Left kidney (tissue), 2 donors: Measurements from ENCODE around the gene ZNF778. TPM values are rescaled to one million over a fixed set of nuclear protein-coding genes. Genes with fewer than 3 reads are reported as not detected.
A peak's percentile ranks its signal among the peaks of the same experiment; 100 is the strongest.
"Not testable (repeated sequence)": the region's sequence is repeated elsewhere in the genome, so short reads cannot be mapped to it uniquely, and the experiment has no call there.

Experiments
- DNase-seq: peaks from one replicate; pipeline ENCODE4 v3.0.0-alpha.2; 2013
- polyA plus RNA-seq: library from polyadenylated mRNA; unstranded; fragments of 120-200 nt; gene quantifications from one replicate; pipeline ENCODE4 v1.2.1, GENCODE V29; 2013; ENCODE audit not compliant: insufficient read length

The ZNF778 gene
- polyA plus RNA-seq, 1 donor: 7.0 TPM

DNA sequence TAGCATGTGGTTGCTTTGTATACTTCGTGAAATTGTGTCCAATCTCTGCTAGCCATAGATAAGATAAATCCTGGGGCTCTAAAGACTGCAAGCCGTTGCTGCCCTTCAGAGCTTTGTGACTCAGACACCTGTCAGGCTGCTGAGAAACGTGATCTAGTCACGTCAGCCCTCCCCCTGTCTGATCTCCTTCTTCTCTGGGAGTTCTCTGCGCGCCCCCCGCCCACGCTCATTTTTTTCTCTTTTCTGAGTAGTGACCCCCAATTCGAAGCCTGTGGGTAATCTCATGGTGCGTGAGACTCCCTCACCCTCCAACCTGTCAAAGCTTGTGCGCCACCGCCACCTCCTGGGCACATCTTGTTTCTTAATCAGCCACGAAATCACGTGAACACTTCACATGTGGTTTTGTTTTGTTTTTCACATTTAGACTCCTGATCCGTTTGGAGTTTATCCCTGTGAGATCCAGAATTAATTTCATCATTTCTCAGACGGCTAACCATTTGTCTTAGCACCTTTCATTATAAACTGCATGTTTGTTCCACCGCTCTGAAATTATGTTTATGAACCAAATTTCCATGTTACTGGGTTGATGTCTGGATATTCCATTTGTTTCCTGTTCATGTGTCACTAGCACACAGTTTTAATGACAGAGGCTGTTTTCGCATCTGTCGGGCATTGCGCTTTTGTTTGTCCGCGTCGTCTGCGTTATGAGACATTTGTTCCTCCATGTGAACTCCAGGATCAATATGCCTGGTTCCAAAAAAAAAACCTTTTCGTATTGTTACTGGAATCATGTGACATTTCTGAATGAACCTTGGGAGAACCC is 977 bp upstream of the ZNF778 start:
- DNase-seq: peak; percentile 79

DNA sequence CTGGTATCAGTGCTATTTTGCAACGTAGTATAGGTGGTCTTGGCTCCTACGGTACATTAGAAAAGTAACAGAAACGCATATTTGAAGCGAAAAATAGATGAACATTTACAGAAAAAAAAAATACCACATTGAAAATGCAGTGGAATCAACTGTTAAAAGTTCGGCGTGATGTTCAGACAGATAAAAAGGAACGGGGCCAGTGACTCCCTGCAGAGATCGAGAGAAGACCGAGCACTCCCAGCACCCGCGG is 440 bp upstream of the ZNF778 start:
- no peak for DNase-seq

DNA sequence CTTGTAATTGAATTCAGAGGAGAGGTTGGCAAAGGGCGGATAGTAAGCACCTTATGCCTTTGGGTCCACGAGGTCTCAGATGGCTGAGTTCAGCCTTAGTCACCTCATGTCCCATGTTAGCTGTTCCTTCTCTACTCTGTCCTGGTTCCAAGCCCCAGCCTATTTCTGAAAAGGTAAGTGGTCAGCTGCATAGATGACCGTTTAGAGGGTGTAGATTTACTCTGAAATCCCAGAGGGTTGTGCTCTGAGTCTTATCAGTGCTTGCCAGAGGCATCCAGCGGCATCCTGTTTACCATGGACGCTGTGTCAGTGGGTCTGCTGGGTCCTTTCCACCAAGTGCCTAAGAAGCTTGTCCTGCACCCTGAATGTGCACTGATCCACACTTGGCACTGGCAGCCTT is 1.9 kb downstream of the ZNF778 start:
- no peak for DNase-seq

DNA sequence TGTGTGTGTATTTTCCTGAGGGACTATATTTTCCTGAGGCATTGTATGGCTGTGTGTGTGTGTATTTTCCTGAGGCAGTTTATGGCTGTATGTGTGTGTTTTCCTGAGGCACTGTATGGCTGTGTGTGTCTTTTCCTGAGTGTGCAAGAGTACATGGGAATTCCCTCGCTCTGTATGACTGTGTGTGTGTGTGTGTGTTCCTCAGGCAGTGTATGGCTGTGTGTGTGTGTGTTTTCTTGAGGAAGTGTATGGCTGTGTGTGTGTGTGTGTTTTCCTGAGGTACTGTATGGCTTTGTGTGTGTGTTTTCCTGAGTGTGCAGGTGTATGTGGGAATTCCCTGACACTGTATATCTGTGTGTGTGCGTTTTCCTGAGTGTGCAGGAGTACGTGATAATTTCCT is 4.1 kb downstream of the ZNF778 start:
- no peak for DNase-seq

DNA sequence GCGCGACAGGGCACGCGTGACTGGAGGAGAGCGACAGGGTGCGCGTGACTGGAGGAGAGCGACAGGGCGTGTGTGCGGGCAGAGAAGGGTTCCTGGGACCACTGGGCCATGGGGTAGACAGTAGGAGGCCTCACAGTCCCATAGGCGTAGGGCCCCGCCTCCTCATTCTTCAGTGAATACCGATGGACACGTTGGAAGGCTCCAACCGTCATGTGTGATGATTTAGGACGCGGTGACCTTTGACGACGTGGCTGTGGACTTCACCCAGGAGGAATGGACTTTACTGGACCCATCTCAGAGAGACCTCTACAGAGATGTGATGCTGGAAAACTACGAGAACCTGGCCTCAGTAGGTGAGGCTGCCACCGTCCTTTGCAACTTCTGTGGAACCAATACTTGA is 5.4 kb downstream of the ZNF778 start:
- no peak for DNase-seq

DNA sequence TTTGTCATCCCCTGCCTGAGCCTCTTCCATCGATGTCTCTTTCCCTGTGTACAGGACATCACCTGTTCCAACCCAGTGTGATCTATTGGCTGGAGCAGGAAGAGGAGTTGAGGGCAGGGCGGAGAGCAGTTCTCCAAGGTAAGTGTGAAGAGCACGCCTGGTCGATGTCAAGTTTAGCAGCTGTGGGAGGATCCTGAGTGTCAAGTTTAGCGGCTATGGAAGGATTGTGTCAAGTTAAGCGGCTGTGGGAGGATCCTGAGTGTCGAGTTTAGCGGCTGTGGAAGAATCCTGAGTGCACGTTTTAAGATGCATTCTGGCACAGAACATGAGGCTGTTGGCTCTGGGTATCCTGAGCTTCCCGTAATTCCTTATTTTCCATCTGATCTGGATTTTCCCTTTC is 7.2 kb downstream of the ZNF778 start:
- DNase-seq: no peak

DNA sequence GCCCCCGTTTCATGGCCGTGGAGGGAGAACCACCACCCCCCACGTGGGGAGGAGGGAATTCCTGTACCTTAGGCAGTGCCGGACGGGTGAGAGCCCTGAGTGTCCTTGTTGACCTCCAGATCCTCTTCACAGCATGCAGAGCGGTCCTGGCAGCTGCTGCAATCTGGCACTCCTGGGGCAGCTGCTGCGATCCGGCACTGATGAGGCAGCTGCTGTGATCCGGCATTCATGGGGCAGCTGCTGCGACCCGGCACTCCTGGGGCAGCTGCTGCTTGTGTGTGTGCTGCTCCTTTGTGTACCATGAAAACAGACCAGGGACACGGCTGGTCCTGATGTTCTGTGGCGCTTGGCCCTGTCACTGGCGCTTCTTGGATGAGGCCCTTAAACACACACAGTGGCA is 12.8 kb downstream of the ZNF778 start:
- DNase-seq: no peak

DNA sequence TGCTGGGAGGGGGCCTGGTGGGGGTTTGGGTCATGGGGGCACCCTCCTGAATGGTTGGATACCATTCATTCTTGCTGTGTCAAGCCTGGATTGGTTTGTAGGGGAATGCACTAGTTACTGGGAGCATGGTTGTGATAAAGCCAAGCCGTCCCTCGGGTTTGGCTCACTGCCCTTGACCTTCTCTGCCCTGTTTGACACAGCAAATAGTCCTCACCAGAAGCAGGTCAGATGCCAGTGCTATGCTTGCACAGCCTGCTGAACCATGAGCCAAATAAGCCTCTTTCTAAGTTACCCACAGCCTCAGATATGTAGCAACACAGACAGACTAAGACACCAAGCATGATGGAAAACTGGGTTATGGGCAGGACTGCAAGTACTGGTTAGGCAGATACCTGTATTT is 14.6 kb downstream of the ZNF778 start:
- no peak for DNase-seq

DNA sequence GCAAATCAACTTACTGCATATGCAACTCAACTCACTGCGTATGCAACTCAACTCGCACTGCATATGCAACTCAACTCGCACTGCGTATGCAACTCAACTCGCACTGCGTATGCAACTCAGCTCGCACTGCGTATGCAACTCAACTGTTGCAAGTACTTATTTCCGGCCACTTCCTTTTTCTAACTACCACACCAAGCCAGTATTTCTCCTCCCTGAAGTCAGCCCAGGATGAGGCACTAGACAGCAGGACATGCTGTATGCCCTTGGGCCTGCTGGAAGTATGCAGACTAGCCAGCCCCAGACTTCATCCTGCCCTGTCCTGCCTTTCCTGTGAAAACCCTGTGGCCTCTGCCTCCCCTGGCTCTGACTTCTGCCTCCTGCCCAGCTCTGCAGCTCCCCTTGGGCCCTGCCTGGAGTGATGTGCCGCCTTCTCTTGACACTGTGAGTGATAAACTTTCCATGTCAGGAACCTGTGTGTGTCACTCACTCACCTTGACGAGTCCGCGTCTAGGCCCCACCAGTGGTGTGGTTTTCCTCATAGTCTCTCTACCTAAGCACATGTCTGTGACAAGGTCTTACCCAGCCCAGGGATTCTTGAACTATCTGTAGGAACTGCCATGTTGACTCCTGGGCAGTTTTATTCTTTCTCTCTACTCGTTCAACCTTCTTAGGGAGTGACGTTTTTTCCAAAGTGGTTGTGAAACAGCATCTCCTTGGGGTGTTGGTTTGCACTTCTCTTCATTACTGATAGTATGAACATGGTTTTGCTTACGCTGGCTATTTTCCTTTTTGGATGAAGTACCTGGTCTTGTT is 16.4 kb downstream of the ZNF778 start:
- DNase-seq: no peak

DNA sequence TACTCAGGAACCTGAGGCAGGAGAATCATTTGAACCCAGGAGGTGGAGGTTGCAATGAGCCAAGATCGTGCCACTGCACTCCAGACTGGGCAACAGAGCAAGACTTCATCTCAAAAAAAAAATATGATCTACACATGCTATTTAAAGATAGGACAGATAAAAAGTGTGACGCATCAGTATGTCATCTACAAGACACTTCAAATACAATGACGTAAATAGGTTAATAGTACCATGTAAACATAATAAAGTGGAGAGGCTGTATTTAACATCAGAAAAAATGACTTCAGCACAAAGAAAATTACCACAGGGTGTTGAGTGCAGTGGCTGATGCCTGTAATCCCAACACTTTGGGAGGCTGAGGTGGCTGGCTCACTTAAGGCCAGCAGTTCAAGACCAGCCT is 20.2 kb downstream of the ZNF778 start:
- no peak for DNase-seq

DNA sequence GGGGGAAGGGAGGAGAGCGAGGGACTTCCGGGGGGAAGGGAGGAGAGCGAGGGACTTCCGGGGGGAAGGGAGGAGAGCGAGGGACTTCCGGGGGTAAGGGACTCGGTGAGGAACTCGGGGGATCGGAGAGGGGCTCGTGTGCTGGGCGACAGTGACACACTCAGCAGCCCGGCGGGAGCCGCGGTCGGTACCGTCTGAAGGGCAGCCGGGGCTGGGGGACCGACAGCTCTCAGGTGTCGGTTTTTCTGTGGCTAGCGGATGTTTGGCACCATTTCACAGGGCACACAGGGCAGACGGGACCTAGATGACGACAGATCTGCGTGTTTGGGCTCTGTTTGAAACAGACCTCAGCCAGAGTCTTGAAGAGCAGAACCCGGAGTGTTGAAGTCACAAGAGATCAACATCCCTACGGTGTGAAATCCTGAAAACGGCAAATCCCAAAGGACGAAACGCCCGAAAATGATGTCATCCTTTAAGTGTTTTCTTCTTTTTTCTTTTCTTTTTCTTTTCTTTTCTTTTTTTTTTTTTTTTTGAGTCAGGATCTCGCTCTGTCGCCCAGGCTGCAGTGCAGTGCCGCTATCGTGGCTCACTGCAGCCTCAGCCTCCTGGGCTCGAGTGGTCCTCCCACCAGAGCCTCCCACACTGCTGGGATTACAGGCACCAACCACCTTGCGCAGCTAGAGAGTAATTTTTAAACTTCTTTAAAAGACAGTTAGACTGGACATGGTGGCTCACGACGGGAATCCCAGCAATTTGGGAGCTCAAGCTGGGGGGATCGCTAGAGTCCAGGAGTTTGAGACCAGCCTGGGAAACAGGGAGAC is 23.9 kb downstream of the ZNF778 start:
- peak; percentile 72 for DNase-seq

DNA sequence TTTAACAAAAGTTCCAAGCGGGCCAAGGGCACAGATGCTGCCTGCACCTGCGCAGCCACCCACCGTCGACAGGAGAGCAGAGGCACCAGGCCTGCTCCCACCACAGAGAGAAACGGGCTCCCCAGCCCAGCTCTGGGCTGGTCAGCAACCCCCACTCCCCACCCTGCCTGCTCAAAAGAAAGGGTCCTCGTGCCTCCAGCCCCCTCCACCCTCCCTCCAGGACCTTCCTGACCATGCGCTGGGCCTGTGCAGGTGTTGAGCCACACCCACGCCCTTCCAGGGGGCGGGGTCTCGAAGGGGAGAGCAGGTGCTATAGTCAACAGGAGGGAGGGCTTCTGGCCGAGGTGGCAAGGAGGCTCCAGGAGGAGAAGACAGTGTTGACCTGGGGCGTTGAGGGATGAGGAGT is 25.3 kb downstream of the ZNF778 start:
- DNase-seq: no peak

DNA sequence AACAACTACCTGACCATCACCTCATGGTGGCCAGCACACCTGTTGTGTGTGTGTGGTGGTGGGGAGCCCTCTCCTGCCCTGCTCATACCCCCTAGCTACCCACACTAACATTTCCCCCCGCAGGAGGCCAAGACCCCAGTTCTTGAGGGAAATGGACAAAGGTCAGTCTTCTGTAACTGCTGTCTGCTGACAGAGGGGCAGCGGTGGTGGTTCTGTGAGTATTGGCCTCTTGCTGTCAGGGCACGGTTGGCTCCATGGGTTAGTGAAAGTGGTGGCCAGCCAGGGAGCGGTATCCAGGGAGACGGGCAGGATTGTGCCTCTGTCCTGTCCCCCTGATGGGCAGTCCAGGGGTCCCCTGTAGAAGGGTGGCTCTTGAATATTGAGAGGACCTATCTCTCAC is 26.2 kb downstream of the ZNF778 start:
- DNase-seq: no peak

DNA sequence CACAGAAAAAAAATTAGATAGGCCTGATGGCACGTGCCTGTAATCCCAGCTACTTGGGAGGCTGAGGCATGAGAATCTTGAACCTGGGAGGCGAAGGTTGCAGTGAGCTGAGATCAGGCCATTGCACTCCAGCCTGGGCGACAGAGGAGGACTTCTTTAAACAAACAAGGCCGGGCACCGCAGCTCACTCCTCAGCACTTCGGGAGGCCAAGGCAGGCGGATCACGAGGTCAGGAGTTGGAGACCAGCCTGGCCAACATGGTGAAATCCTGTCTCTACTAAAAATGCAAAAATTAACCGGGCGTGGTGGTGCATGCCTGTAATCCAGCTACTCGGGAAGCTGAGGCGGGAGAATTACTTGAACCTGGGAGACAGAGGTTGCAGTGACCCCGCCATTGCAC is 26.8 kb downstream of the ZNF778 start:
- not testable (repeated sequence) for DNase-seq

DNA sequence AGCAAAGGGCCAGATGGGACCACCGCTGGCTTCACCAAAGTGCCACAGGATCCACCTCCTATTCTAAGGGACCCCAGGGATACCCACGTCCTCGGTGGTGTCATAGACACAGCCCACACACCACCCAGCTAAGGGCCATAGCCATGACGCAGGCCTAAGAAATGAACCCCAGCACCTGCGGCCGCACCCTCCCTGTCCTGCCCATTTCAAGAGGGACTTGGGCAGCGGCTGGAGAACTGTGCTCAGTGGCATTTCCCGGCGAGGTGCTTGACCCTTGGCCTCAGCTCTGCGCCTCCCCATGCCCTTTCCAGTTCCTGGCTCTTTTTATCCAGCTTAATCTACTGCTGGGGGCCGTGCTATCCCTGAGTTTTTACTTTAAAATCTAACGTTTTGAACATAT is 27.3 kb downstream of the ZNF778 start:
- DNase-seq: no peak

DNA sequence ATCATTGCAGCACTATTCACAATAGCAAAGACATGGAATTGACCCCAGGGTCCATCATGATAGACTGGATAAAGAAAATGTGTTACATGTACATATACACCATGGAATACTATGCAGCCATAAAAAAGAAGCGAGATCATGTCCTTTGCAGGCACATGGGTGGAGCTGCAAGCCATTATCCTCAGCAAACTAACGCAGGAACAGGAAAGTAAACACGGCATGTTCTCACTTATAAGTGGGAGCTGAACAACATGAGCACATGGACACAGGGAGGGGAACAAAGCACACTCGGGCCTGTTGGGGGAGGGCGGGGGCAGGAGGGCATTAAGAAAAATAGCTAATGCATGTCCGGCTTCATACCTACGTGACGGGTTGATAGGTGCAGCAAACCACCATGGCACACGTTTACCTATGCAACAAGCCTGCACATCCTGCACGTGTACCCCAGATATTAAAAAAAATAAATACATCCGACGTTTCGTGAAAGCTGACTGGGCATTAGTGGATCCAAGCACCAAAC is 28.9 kb downstream of the ZNF778 start:
- no peak for DNase-seq

DNA sequence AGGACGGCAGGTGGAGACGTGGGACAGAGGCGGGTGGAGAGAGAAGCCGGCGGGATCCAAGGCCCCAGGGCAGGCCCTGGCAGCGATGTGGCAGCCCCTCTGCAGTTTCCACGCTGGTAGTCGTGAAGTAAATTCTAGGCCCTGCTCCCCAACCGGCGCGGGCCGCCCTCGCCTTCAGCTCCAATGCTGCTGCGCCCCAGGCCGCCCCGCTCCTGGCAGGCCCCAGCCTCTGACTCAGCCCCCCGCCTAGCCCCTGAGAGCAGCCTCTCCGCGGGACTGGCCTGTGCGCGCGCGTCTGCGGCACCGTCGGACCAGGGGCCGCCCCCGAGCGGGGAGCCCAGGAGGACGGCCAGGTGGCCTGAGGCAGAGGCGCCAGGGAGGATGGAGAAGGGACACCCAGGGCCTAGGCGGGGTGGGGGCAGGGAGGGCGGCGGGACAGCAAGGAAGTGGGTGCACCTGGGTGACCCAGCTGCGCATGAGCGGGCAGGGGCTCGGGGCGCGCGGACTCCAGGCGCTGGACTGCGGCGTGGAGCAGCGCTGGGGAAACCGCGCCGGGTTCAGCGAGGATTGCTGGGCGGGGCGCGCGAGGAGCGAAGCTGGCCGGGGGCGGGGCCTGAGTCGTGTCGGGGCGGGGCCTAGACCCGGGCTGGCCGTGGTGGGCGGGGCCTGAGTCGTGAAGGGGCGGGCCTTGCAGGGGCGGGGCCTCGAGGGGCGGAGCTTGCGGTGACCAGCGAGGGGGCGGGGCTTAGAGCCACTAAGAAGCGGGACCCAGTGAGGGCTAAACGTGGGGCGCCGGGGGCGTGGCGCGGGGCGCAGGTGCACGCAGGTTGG is 29.6 kb downstream of the ZNF778 start:
- DNase-seq: peak; percentile 58

DNA sequence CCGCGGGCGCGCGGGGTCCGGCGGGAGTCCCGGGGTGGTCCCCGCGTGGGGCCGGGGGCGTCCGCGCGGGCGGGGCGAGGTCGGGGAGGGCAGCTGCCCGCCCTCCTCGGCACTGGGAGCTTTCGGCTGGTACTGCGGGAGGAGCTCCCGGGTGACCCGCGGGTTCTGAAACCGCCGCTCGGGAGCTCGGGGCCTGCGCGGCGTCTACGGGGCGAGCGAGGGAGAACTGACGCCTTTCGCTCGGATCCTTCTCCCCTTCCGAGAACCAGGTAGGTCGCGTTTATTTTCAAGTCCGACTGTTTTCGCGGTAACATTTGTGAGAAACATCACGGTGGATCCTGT is 30.2 kb downstream of the ZNF778 start:
- not testable (repeated sequence) for DNase-seq

DNA sequence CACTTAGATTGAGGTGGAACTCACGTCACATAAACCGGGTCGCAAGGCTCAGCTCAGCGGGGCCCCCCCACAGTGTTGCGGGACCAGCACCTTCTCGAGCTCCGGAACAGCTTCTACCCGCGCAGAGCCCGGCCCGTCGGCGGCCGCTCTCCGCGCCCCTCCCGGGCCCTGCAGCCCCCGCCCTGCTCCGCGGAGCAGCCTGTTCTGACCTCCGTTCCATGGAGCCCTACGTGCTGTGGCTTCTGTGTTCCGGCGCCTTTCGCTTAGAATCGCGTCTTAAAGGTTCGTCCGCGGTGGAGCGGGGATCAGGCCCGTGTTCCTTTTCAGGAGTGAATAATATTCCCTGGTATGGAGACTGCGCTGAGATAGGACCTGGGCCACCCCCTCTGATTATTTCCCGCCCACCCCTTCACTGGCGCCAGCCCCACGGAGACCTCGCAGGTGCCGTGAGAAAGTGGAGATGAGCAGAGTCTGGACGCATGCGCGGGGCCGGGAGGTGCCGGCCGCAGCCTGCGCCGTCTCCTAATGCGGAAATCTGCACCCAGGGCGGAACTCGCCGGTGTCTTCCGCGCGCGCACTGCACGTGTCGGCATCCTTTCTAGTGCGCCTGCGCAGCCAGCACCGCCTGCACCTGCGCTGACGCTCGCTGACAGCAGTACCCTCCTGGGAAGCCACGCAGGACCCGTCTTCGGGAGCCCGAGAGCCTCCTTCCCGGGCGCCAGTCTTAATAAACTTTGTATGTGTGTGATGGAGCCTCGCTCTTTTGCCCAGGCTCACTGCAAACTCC is 30.9 kb downstream of the ZNF778 start:
- DNase-seq: no peak

DNA sequence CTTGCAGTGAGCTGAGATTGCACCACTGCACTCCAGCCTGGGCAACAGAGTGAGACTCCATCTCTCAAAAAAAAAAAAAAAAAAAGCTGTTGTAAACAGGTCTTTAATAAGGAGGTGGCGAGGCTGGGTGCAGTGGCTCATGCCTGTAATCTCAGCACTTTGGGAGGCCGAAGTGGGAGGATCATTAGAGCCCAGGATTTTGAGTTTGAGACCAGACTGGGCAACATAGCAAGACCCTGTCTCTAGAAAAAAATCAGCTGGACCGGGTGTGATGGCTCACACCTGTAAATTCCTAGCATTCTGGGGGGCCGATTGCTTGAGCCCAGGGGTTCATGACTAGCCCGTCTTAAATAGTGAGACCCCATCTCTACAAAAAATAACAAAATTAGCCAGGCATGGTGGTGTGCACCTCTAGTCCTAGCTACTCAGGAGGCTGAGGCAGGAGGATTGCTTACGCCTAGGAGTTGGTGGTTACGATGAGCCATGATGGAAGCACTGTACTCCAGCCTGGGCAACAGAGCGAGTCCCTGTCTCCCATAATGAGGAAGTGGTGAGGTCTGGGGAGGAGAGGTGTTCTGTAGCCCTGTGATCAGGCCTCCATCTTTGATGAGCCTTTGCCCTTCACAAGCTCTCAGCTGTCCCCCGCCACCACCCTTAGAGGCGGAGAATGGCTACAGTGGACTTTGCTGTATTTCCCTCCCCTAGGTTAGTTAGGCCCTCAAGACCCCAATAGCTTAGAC is 36.2 kb downstream of the ZNF778 start:
- DNase-seq: no peak
